Liver (tissue), 9 donors: Measurements from ENCODE around the gene DDR1. TPM values are rescaled to one million over a fixed set of nuclear protein-coding genes. Genes with fewer than 3 reads are reported as not detected.

Experiments used
- DNase-seq: peaks from one replicate; pipeline ENCODE4 v3.0.0-alpha.2; 2017; ENCODE audit warnings: low spot score
- H3K27ac ChIP-seq, 2 donors: one replicate each; pipeline ENCODE4 v1.7.0; 2013; ENCODE audit warnings: inconsistent platforms in 2 of 2, low read length in 2 of 2, control low read depth in 1 of 2, low read depth in 1 of 2, mild to moderate bottlenecking in 1 of 2
- H3K27me3 ChIP-seq, 4 donors: one replicate each; pipeline versions ENCODE4 v1.6.1 to v1.7.0; 2013; ENCODE audit warnings: low read length in 3 of 4, inconsistent platforms in 1 of 4, mild to moderate bottlenecking in 1 of 4, moderate library complexity in 1 of 4; ENCODE audit not compliant: control insufficient read depth in 4 of 4, insufficient read depth in 4 of 4
- H3K36me3 ChIP-seq, 4 donors: one replicate each; pipeline versions ENCODE4 v1.6.1 to v1.7.0; 2013; ENCODE audit warnings: low read length in 3 of 4, mild to moderate bottlenecking in 3 of 4, low read depth in 1 of 4, moderate library complexity in 1 of 4; ENCODE audit not compliant: control insufficient read depth in 4 of 4, insufficient read depth in 3 of 4
- H3K4me1 ChIP-seq, 4 donors: one replicate each; pipeline versions ENCODE4 v1.6.1 to v1.7.0; 2013; ENCODE audit warnings: low read length in 3 of 4, mild to moderate bottlenecking in 3 of 4, moderate library complexity in 1 of 4; ENCODE audit not compliant: control insufficient read depth in 4 of 4, insufficient read depth in 4 of 4
- H3K4me3 ChIP-seq, 3 donors: one replicate each; pipeline versions ENCODE4 v1.6.1 to v1.7.0; 2013; ENCODE audit warnings: low read length in 3 of 3, control low read depth in 1 of 3, low read depth in 1 of 3, mild to moderate bottlenecking in 1 of 3
- H3K9ac ChIP-seq, 2 donors: one replicate each; pipeline ENCODE4 v1.7.0; 2013; ENCODE audit warnings: low read length in 2 of 2, mild to moderate bottlenecking in 2 of 2, moderate library complexity in 2 of 2, control low read depth in 1 of 2, low read depth in 1 of 2
- H3K9me3 ChIP-seq, 4 donors: one replicate each; pipeline versions ENCODE4 v1.6.1 to v1.7.0; 2013; ENCODE audit warnings: low read length in 3 of 4; ENCODE audit not compliant: control insufficient read depth in 4 of 4
- ATF3 ChIP-seq: IDR thresholded peaks from 2 replicates; pipeline ENCODE4 v1.6.1; 2016; ENCODE audit warnings: antibody characterized with exemption
- EGR1 ChIP-seq, 2 donors: IDR thresholded peaks; 2 replicates each; pipeline ENCODE4 v1.6.1; 2016 to 2018; ENCODE audit warnings: antibody characterized with exemption in 2 of 2, low read depth in 2 of 2
- FOXA1 ChIP-seq: IDR thresholded peaks from 2 replicates; pipeline ENCODE4 v1.6.1; 2016; ENCODE audit warnings: antibody characterized with exemption
- FOXA2 ChIP-seq: IDR thresholded peaks from 2 replicates; pipeline ENCODE4 v1.6.1; 2016; ENCODE audit warnings: antibody characterized with exemption
- GABPA ChIP-seq, 2 donors: IDR thresholded peaks in 1 of 2; conservative IDR thresholded peaks in 1 of 2; 2 replicates each; pipeline ENCODE4 v1.6.1; 2016; ENCODE audit warnings: antibody characterized with exemption in 2 of 2, mild to moderate bottlenecking in 1 of 2, moderate library complexity in 1 of 2
- HNF4A ChIP-seq, 2 donors: conservative IDR thresholded peaks; 2 replicates each; pipeline ENCODE4 v1.6.1; 2016; ENCODE audit warnings: antibody characterized with exemption in 2 of 2, mild to moderate bottlenecking in 2 of 2
- HNF4G ChIP-seq: IDR thresholded peaks from 2 replicates; pipeline ENCODE4 v1.6.1; 2016; ENCODE audit warnings: antibody characterized with exemption
- JUND ChIP-seq, 2 donors: IDR thresholded peaks; 2 replicates each; pipeline ENCODE4 v1.6.1; 2016; ENCODE audit warnings: antibody characterized with exemption in 2 of 2
- MAX ChIP-seq: IDR thresholded peaks from 2 replicates; pipeline ENCODE4 v1.6.1; 2016; ENCODE audit warnings: antibody characterized with exemption
- NR2F2 ChIP-seq: IDR thresholded peaks from 2 replicates; pipeline ENCODE4 v1.6.1; 2016; ENCODE audit warnings: antibody characterized with exemption
- RAD21 ChIP-seq, 2 donors: IDR thresholded peaks; 2 replicates each; pipeline ENCODE4 v1.6.1; 2016; ENCODE audit warnings: antibody characterized with exemption in 2 of 2, mild to moderate bottlenecking in 2 of 2
- REST ChIP-seq: IDR thresholded peaks from 2 replicates; pipeline ENCODE4 v1.6.1; 2016; ENCODE audit warnings: antibody characterized with exemption, mild to moderate bottlenecking
- RXRA ChIP-seq, 2 donors: IDR thresholded peaks; 2 replicates each; pipeline ENCODE4 v1.6.1; 2017 to 2018; ENCODE audit warnings: antibody characterized with exemption in 2 of 2, mild to moderate bottlenecking in 1 of 2
- SP1 ChIP-seq: IDR thresholded peaks from 2 replicates; pipeline ENCODE4 v1.6.1; 2018; ENCODE audit warnings: antibody characterized with exemption, mild to moderate bottlenecking
- TAF1 ChIP-seq: conservative IDR thresholded peaks from 2 replicates; pipeline ENCODE4 v1.6.1; 2016; ENCODE audit warnings: antibody characterized with exemption, mild to moderate bottlenecking
- YY1 ChIP-seq: IDR thresholded peaks from 2 replicates; pipeline ENCODE4 v1.6.1; 2016; ENCODE audit warnings: antibody characterized with exemption, mild to moderate bottlenecking
- ZBTB33 ChIP-seq: IDR thresholded peaks from 2 replicates; pipeline ENCODE4 v1.6.1; 2016; ENCODE audit warnings: antibody characterized with exemption
- WGBS: extraction: QIAGEN DNeasy Blood & Tissue Kit; methylation state at CpG from one replicate; pipeline ENCODE4 v1.1.7; 2013; 5-methylcytosine and 5-hydroxymethylcytosine counted together
- polyA plus RNA-seq, 2 donors: library from polyadenylated mRNA; stranded (reverse) in 1 of 2; unstranded in 1 of 2; fragments of 200-250 nt in 1 of 2; fragments of >200 nt in 1 of 2; fragmentation: Nextera tagmentation in 1 of 2; extraction: Ambion mirVana in 1 of 2; gene quantifications; one replicate each; pipeline versions ENCODE4 v1.2.1 to v1.2.3, GENCODE V29; 2013 to 2015
- total RNA-seq, 2 donors: library from RNA; depleted of rRNA; stranded (reverse); fragments of >200 nt; gene quantifications; one replicate each; pipeline ENCODE4 v1.2.3, GENCODE V29; 2014
- donor health status: healthy.
- donor health status: healthy.
- donor health status: healthy.
- donor health status: healthy.
- donor health status: healthy.

The DDR1 gene
- total and polyA plus RNA-seq, 4 donors: 1.2 to 5.3 (median 4.4) TPM

- no peak for DNase-seq
- 89% methylated on average over 16 of the region's 16 CpGs for whole genome bisulfite sequencing
- Histone ChIP-seq H3K4me1 (peaks cover 5 to 22% (median 8%) of the 10 kb centered on the region in 4 donors), H3K9ac (no peak overlapping the region), H3K9me3 (no peaks in the 10 kb centered on the region), H3K36me3 (no peaks in the 10 kb centered on the region), H3K27ac (no peak overlapping the region), H3K4me3 (no peak overlapping the region), H3K27me3 (no peaks in the 10 kb centered on the region)
- no peak for TF ChIP-seq ZBTB33
- TF ChIP-seq FOXA2: no peak
- no peak for TF ChIP-seq SP1
- TF ChIP-seq YY1: no peak
- no peak for TF ChIP-seq FOXA1
- no peak for TF ChIP-seq ATF3
- no peak for TF ChIP-seq HNF4G
- no peak for TF ChIP-seq RAD21 (IDR thresholded peaks at IDR 0.05)
- TF ChIP-seq REST: no peak
- TF ChIP-seq RXRA (IDR thresholded peaks at IDR 0.05): no peak
- no peak for TF ChIP-seq TAF1
- TF ChIP-seq GABPA (IDR thresholded peaks at IDR 0.05 in 1 of 2, conservative IDR thresholded peaks at IDR 0.05 in 1 of 2): no peak
- no peak for TF ChIP-seq JUND (IDR thresholded peaks at IDR 0.05)
Measured at GRCh38 chr6:30880698-30881252, 3.5 kb upstream of the DDR1 start.

- Histone ChIP-seq H3K9ac (no peak overlapping the region), H3K4me1 (peaks cover 6 to 28% (median 11%) of the 10 kb centered on the region in 4 donors), H3K27me3 (no peaks in the 10 kb centered on the region), H3K4me3 (no peak overlapping the region), H3K36me3 (no peaks in the 10 kb centered on the region), H3K27ac (no peak overlapping the region), H3K9me3 (no peaks in the 10 kb centered on the region)
- WGBS: 82% methylated on average over 14 of the region's 14 CpGs
- TF ChIP-seq SP1 (no peak), RXRA (IDR thresholded peaks at IDR 0.05) (no peak), ZBTB33 (no peak), FOXA1 (no peak), ATF3 (no peak), FOXA2 (no peak), TAF1 (no peak), NR2F2 (no peak), EGR1 (IDR thresholded peaks at IDR 0.05; ENCODE audit: low read depth in 2 of 2) (no peak), RAD21 (IDR thresholded peaks at IDR 0.05) (no peak), REST (no peak), HNF4A (conservative IDR thresholded peaks at IDR 0.05) (no peak), MAX (no peak), YY1 (no peak)
- DNase-seq: no peak
Measured at GRCh38 chr6:30881392-30882203, 2.7 kb upstream of the DDR1 start.
